Measurements from ENCODE around the gene GPS2. TPM values are rescaled to one million over a fixed set of nuclear protein-coding genes. Genes with fewer than 3 reads are reported as not detected.
"Not testable (repeated sequence)": the region's sequence is repeated elsewhere in the genome, so short reads cannot be mapped to it uniquely, and the experiment has no call there.

Gene GPS2
- total and polyA plus RNA-seq, 7 donors: 71.8 to 197 (median 101) TPM

GRCh38 chr17:7341842-7342241 lies 26.7 kb upstream of the GPS2 start:
- ATAC-seq (no peak), DNase-seq (no peak)
- Histone ChIP-seq H3K27ac (no peak overlapping the region), H3K9me3 (no peaks in the 10 kb centered on the region), H3K4me3 (no peak overlapping the region), H3K4me1 (no peaks in the 10 kb centered on the region), H3K36me3 (ENCODE audit: insufficient read depth in 1 of 2, low read depth in 1 of 2) (no peaks in the 10 kb centered on the region), H3K27me3 (ENCODE audit: insufficient read depth in 3 of 3, low read length in 2 of 3) (peaks cover 0 to 15% (median 3%) of the 10 kb centered on the region in 3 donors)
- no peak for TF ChIP-seq CTCF (IDR thresholded peaks at IDR 0.05)
- WGBS, 3 donors: 86 to 87% (median 87%) methylated on average over 13 of the region's 13 CpGs
- intact Hi-C loops (cut with DNase I): loop anchor here in 1 of 2 donors (10.0 kb wide), 1 partner anchor 77 kb away; the partner anchor contains the start of gene CLDN7

- peaks cover 0 to 25% (median 4%) of the 10 kb centered on the region in 3 donors for H3K27me3 ChIP-seq (ENCODE audit: insufficient read depth in 3 of 3, low read length in 2 of 3)
- intact Hi-C loops (cut with DNase I): loop anchor here in 1 of 2 donors (10.0 kb wide), 1 partner anchor 75 kb away; the partner anchor contains the start of gene CLDN7
- DNase-seq (no peak), ATAC-seq (peak in 2 of 4 donors; percentile 43 to 49)
- H3K4me1 ChIP-seq: no peaks in the 10 kb centered on the region
- H3K36me3 ChIP-seq (ENCODE audit: insufficient read depth in 1 of 2, low read depth in 1 of 2): no peaks in the 10 kb centered on the region
- no peak for TF ChIP-seq CTCF (IDR thresholded peaks at IDR 0.05)
- H3K27ac ChIP-seq: no peak overlapping the region
- 54 to 67% (median 62%) methylated on average over 2 of the region's 2 CpGs for WGBS, 3 donors
- no peak overlapping the region for H3K4me3 ChIP-seq
- H3K9me3 ChIP-seq: no peaks in the 10 kb centered on the region
Observed at GRCh38 chr17:7340179-7340578, 25.0 kb upstream of the GPS2 start.

GRCh38 chr17:7337600-7337999 lies 22.4 kb upstream of the GPS2 start:
- H3K36me3 ChIP-seq (ENCODE audit: insufficient read depth in 1 of 2, low read depth in 1 of 2); intact Hi-C loops (cut with DNase I); H3K4me3 ChIP-seq; H3K9me3 ChIP-seq; DNase-seq; H3K27ac ChIP-seq; ATAC-seq; H3K4me1 ChIP-seq: not testable (repeated sequence)
- H3K27me3 ChIP-seq (ENCODE audit: insufficient read depth in 3 of 3, low read length in 2 of 3): peaks cover 0 to 25% (median 4%) of the 10 kb centered on the region in 3 donors
- 75 to 83% (median 76%) methylated on average over 7 of the region's 7 CpGs for WGBS, 3 donors

GRCh38 chr17:7336240-7337175 lies 21.3 kb upstream of the GPS2 start, which contains the start of gene ACAP1:
Gene ACAP1, plus strand, starts transcription at chr17:7336529. Its CDS starts 206 bp downstream, at chr17:7336735.
- no peaks in the 10 kb centered on the region for H3K36me3 ChIP-seq (ENCODE audit: insufficient read depth in 1 of 2, low read depth in 1 of 2)
- 36 to 47% (median 42%) methylated on average over 17 of the region's 17 CpGs for WGBS, 3 donors
- no peaks in the 10 kb centered on the region for H3K4me1 ChIP-seq
- no peak for TF ChIP-seq CTCF (IDR thresholded peaks at IDR 0.05)
- no peaks in the 10 kb centered on the region for H3K9me3 ChIP-seq
- peaks cover 0 to 25% (median 4%) of the 10 kb centered on the region in 3 donors for H3K27me3 ChIP-seq (ENCODE audit: insufficient read depth in 3 of 3, low read length in 2 of 3)
- H3K4me3 ChIP-seq: no peak within 1 kb of the TSS
- DNase-seq: no peak
- peak in 3 of 4 donors; percentile 16 to 35 (median 20) for ATAC-seq
- intact Hi-C loops (cut with DNase I): no loop called here
- H3K27ac ChIP-seq: no peak within 1 kb of the TSS

GRCh38 chr17:7335765-7336164 lies 20.6 kb upstream of the GPS2 start:
- not testable (repeated sequence) for H3K27ac ChIP-seq, ATAC-seq
- WGBS, 3 donors: 80 to 83% (median 81%) methylated on average over 13 of the region's 13 CpGs

More at GRCh38 chr17:7335765-7336164, 20.6 kb upstream of the GPS2 start:
- H3K36me3 ChIP-seq (ENCODE audit: insufficient read depth in 1 of 2, low read depth in 1 of 2); intact Hi-C loops (cut with DNase I); H3K4me3 ChIP-seq; H3K4me1 ChIP-seq; DNase-seq; H3K9me3 ChIP-seq: not testable (repeated sequence)
- H3K27me3 ChIP-seq (ENCODE audit: insufficient read depth in 3 of 3, low read length in 2 of 3): peaks cover 0 to 25% (median 4%) of the 10 kb centered on the region in 3 donors

Measured in psoas muscle (tissue), 8 donors.